ENCODE results near the gene RRP12. TPM values are rescaled to one million over a fixed set of nuclear protein-coding genes. Genes with fewer than 3 reads are reported as not detected.
A peak's percentile ranks its signal among the peaks of the same experiment; 100 is the strongest.

RRP12 gene
- total RNA-seq, 1 donor from 2014 or later: 41.6 TPM

DNA sequence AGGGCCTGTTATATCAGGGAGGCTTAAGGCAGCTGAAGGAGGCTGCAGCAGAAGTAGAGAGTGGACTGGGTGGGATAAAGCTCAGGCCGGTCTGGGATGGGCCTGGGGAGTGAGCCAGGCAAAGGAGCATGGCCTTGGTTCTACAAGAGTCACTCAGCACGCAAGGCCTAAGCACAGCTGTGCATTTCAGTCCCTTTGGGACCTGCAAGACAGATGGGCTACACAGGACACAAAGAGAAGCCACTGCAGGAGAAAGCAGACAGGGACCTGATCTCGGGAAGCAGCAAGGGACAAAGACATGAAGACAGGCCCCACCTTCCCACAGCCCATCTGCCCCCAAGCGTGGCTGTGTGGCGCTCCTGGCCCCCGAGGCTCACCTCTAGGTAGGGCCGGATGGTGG, 29.4 kb downstream of the RRP12 start:
- Mint-ChIP-seq H3K4me3 (no peak overlapping the region), H3K4me1 (ENCODE audit: unreplicated experiment) (no peaks in the 10 kb centered on the region), H3K9me3 (no peaks in the 10 kb centered on the region), H3K27me3 (no peaks in the 10 kb centered on the region), H3K36me3 (peaks cover 14% of the 10 kb centered on the region), H3K27ac (peak overlapping the region; percentile 26)
- TF ChIP-seq, protein P1, sequence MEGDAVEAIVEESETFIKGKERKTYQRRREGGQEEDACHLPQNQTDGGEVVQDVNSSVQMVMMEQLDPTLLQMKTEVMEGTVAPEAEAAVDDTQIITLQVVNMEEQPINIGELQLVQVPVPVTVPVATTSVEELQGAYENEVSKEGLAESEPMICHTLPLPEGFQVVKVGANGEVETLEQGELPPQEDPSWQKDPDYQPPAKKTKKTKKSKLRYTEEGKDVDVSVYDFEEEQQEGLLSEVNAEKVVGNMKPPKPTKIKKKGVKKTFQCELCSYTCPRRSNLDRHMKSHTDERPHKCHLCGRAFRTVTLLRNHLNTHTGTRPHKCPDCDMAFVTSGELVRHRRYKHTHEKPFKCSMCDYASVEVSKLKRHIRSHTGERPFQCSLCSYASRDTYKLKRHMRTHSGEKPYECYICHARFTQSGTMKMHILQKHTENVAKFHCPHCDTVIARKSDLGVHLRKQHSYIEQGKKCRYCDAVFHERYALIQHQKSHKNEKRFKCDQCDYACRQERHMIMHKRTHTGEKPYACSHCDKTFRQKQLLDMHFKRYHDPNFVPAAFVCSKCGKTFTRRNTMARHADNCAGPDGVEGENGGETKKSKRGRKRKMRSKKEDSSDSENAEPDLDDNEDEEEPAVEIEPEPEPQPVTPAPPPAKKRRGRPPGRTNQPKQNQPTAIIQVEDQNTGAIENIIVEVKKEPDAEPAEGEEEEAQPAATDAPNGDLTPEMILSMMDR (conservative IDR thresholded peaks at IDR 0.05): no peak
- no peak for DNase-seq (ENCODE audit: extremely low spot score, unreplicated experiment)

DNA sequence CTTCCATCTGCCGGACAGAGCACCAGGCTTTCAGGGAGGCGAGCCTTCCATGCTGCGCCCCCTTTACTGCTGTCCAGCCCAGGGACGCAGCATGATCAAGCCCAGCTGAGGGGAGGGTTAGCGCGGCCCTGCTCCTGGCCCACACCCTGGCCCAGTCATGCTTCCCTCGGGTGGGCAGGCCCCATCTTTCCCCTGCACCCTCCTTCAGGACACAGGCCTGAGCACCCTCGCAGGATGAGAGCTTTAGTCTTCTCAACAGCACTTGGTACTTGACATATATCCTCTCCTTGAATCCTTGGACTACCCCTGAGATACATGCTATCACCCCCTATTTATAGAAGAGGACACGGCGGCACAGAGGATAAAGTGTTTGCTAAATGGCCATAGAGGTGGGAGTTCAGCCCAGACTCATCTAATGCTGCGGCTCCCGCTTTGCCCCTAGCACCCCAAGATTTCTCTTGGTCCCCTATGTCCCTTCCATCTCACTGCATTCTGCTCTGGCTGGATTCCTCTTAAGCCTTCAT, 34.0 kb downstream of the RRP12 start:
- Mint-ChIP-seq H3K9me3 (no peaks in the 10 kb centered on the region), H3K27me3 (no peaks in the 10 kb centered on the region), H3K36me3 (peaks cover 22% of the 10 kb centered on the region), H3K27ac (no peak overlapping the region), H3K4me1 (ENCODE audit: unreplicated experiment) (no peaks in the 10 kb centered on the region), H3K4me3 (no peak overlapping the region)
- TF ChIP-seq, protein P1 (conservative IDR thresholded peaks at IDR 0.05): no peak
- DNase-seq (ENCODE audit: extremely low spot score, unreplicated experiment): no peak

DNA sequence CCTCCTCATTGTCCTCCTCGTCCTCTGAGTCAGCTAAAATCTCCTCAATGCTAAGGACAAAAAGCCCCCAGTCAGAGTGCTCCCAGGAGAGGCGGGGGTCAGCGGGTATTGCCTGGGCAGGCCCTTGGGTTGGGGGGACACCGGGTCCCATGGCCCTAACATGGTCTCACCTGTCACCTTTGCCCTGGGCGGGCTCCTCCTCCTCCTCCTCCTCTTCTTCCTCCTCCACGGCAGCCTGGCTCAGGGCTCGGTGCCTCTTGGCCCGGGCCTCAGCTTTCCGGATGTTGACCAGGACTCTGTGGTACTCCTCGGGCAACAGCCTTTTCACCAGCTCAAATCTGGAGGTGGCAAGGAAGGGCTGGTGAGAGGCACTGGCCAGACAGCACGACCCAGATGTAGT, 34.6 kb downstream of the RRP12 start:
- Mint-ChIP-seq H3K36me3 (peaks cover 16% of the 10 kb centered on the region), H3K4me3 (no peak overlapping the region), H3K9me3 (no peaks in the 10 kb centered on the region)

DNA sequence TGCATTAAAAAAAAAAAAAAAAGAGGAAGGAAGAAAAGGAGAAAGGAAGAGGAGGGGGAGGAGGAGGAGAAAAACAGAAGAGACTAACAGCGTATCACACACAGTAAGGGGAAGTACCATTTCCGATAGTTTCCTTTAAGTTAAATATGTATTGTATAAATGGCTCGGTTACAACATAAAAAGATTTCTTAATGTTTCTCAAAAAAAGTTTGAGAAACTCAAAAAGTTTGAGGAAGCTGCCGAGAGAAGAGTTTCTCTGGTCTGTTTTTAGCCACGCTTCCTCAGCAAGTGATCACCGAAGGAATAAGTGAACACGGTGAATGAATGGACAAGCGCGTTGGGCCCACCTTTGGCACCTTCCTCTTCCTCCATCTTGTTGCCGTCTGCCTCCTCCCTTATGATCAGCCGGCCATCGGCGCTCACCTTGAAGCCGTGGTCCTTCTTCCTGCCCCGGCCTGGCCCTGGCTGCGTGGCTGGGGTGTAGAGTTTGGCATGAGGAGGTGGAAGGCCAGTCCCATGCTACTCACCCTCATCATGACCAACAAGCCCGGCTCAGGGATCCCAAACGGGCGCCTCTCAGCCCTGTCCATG, 35.3 kb downstream of the RRP12 start:
- DNase-seq (ENCODE audit: extremely low spot score, unreplicated experiment): no peak
- H3K27me3 Mint-ChIP-seq: no peaks in the 10 kb centered on the region
- no peak overlapping the region for H3K4me3 Mint-ChIP-seq
- H3K4me1 Mint-ChIP-seq (ENCODE audit: unreplicated experiment): no peaks in the 10 kb centered on the region
- H3K27ac Mint-ChIP-seq: no peak overlapping the region
- TF ChIP-seq, protein P1 (conservative IDR thresholded peaks at IDR 0.05): no peak
- no peaks in the 10 kb centered on the region for H3K9me3 Mint-ChIP-seq
- H3K36me3 Mint-ChIP-seq: peaks cover 16% of the 10 kb centered on the region

More for the DNA sequence above, 34.6 kb downstream of the RRP12 start:
- no peaks in the 10 kb centered on the region for H3K27me3 Mint-ChIP-seq
- TF ChIP-seq, protein P1 (conservative IDR thresholded peaks at IDR 0.05): no peak
- no peak overlapping the region for H3K27ac Mint-ChIP-seq
- no peak for DNase-seq (ENCODE audit: extremely low spot score, unreplicated experiment)
- H3K4me1 Mint-ChIP-seq (ENCODE audit: unreplicated experiment): no peaks in the 10 kb centered on the region

DNA sequence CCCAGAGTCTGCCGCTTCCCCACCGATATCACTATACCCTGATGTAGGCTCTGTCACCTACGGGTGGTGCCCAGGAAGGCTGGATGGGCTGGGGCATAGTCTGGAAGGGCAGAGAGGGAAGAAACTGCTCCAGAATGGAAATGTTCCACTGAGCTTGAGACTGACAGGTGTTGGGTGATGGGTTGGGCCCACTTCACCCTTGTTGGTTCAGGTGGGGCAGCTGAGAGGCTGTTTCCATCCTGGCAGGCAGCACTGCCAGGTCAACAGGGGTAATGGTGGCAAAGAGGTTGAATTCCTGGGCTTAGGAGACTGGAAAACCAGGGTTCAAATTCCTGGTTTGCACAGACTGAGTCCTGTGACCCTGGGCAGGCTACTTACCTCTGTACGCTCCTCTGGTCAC, 38.1 kb downstream of the RRP12 start:
- Mint-ChIP-seq H3K27ac (peak overlapping the region; percentile 63), H3K27me3 (no peaks in the 10 kb centered on the region), H3K4me3 (no peak overlapping the region), H3K4me1 (ENCODE audit: unreplicated experiment) (no peaks in the 10 kb centered on the region), H3K9me3 (no peaks in the 10 kb centered on the region), H3K36me3 (peaks cover 20% of the 10 kb centered on the region)
- DNase-seq (ENCODE audit: extremely low spot score, unreplicated experiment): no peak
- TF ChIP-seq, protein P1 (conservative IDR thresholded peaks at IDR 0.05): no peak
